Limb (tissue), 2 donors: ENCODE measurements around the gene RFESD.
"Not testable (repeated sequence)": the region's sequence is repeated elsewhere in the genome, so short reads cannot be mapped to it uniquely, and the experiment has no call there.

Source experiments
- DNase-seq, 2 donors: peaks; one replicate each; pipeline ENCODE4 v3.0.0-alpha.2; 2016; ENCODE audit errors: extremely low spot score in 2 of 2

The RFESD gene

DNA sequence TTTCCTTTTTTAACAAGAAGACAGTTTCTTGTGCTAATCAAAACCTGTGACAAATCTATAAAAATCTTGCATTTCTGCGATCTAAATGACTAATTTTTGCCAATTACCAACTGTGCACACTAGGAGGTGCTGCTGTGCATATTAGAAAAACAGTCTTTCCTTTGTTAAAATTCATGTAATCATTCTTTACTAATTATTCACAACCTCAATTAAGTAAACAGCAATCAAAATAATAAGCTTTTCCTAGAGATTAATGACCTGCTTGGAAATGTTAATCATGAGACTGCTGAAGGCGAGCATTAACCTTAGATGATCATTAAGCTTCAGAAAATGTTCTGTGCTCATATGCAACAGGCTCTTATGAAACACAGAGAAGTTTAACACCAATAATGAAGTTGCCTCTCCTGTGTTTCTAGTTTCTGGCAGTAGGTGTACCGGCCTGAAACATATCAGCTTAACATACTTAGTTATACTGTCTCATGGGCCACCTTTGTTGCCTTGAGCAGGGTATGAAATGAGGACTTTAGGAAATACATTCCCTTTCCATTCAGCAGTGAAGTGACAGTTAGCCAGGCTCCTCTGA, 17.7 kb downstream of the RFESD start:
- DNase-seq, result peak in 1 of 2 donors; percentile 61

DNA sequence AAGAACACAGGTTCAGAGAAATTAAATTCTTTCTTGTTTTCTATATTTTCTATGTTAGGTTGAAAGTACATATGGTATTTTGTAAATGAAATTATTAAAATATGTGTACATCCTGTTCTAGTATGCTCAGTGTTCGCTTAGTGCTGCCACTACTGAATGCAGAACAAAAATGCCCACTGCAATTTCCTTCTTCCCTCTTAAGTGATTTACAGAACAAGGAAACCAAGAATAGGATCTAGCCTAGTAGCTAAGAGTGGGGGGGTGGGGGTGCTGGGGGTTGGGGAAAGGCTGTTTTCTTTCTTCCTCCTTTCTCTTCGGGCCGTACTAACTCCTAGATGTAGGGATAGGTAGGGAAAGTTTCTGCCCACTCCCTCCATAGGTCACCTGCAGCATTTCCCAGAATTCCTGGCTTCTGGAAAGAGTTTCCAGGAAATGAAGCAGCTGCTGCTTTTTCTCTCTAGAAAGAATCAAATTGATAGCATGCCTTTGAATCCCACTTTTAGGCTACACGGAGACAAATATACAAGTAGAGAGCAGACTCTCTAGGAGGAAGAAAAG, 20.6 kb downstream of the RFESD start:
- no peak for DNase-seq

DNA sequence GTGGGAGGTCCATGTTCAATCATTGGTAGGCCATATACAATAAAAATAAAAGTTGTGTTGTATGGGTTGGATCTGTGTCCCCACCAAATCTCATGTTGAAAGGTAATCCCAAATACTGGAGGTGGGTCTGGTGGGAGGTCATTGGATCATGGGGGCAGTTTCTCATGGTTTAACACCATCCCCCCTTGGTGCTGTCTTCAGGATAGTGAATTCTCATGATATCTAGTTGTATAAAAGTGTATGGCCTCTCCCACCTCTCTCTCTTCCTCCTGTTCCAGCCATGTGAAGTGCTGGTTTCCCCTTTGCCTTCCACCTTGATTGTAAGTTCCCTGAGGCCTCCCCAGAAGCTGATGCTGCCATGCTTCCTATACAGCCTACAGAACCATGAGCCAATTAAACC, 21.1 kb downstream of the RFESD start:
- DNase-seq, result no peak

DNA sequence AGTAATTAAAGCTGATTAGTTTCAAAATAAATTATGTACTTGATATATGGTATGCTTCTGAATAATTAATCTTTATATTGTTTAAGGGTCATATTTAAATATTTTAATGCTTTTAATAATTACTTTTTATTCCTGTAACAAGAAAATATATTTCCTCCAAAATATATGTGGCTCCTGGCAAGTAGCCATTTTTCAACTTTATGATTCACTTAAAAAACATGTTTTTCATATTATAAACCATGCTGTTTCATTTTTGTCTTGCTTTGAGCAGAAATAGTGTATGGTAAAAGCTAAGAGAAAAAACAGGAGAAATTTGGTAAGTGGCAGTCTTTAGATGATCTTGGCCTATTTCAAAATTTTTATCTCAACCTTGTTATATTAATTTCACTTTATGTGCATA, 21.6 kb downstream of the RFESD start:
- no peak for DNase-seq

DNA sequence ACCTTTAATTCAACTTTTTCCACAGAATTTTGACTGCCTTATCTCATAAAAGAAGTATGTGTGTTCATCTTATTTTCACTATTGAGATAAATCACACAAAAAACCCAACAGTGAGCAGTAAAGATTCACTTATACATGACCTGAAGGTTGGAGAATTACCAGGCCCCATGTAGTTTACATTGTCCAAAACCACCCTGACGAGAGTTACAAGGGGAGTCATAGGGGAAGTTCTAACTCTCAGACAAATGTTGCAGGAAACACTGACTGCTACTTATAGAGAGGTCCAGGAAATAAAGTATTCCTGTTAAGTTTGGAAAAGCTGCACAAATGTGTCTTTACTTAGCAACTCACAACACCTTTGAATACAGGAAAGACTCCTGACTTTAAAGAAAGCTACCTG, 22.2 kb downstream of the RFESD start:
- DNase-seq, result no peak

DNA sequence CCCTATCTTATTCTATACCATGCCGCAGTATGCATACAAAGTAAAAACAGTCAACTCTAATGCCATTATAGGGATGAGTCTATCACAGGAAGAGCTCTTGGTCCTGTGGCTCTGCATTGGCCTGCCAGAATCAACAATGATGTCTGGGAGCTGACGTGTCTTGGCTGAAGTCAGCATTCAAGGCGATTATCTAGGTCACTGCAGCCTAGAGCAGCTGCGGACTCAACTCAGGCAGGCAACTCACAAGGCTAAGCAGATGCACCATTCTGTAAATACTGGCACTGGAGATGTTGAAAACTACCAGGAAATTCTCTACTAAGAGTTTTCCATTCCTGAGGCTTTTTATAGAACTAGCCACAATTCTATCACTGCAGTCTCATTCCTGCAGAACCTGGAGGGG, 23.0 kb downstream of the RFESD start:
- no peak for DNase-seq

DNA sequence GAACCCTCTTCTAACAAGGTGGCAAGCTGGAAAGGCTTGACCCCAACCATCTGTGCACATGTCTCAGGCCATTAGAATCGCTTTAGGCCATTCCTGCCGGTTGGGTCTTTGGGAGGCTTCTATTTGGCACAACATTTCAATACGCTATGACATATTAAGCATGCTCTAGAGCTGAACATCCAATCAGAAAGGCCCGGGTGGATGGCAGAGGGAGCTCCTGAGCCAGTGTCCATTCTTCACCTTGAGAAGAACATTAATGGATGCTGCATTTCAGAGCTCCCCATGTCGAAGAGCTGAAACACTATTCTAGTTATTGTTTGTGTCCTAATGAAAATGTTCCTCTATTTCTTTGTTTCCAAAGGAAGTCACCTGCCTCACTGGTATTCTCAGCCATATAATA, 23.4 kb downstream of the RFESD start:
- DNase-seq, result no peak

DNA sequence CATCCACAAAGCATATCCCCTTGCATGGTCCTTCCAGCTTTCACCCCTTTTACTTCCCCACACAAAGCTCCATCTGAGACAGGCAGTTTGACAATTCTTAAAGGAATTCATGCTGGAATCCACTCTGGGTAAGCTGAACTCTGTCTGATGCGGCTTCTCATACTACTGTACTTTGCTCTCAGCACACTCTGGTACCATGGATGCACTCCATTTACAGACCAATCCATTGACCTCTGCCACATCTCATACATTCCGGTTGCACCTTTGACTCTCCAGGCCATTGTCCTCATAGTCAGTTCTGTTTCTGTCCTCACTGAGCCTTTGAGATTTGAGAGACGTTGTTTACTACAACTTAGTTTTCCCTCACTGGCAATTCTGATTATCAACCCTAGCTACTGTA, 24.0 kb downstream of the RFESD start:
- DNase-seq, result no peak

DNA sequence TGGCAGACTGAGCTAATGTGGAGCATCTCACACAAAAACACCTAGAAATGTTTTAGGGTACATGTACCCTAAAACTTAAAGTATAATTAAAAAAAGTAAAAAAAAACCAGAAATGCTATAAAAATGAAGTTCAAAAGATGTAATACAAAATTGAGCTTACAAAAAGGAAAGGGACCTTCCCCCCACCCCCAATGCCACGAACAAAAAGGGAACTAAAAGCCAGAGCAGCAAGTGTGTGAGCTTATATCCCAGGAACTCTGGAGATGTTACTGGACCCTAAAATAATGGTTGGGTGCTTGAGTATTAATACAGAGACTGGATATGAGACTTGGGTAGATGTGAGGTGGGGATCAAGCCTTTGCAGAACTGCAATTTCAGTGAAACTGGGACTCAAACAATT, 25.2 kb downstream of the RFESD start:
- DNase-seq, result no peak

DNA sequence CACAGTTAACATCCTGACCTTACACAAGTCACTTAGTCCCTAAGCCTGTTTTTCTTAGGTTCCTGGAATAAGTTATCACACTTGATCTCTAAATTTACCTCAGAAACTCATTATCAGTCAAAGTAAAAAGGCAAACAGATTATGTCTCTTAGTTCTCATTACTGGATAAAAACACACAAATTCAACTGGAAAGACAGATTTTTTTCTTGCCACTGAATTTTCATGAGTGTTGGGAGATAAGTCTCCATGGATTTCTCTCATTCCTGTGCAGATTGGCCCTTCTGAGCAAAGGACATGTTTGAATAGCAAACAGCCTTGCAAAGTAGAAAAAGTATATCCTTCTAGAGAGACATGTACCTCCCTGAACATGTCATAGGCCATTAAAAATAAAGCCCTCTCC, 26.1 kb downstream of the RFESD start:
- DNase-seq, result no peak

DNA sequence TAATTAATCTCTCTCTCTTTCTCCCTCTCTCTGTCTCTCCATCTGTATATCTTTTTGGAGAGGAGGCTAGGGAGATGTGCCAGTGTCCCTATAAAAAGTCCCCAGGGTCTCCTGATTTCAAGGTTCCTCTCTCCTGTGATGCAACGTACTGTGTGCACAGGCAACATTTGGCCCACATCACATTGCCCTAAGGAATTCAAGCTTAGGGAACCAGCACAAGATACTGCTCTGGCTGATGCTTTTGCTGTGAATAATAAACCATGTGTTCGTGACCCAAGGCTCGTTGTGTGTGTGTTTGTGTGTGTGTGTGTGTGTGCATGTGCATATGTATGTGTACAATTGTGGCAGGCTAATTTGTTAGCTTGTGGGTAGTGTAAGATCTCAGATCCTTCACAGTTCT, 26.5 kb downstream of the RFESD start:
- DNase-seq, result no peak

DNA sequence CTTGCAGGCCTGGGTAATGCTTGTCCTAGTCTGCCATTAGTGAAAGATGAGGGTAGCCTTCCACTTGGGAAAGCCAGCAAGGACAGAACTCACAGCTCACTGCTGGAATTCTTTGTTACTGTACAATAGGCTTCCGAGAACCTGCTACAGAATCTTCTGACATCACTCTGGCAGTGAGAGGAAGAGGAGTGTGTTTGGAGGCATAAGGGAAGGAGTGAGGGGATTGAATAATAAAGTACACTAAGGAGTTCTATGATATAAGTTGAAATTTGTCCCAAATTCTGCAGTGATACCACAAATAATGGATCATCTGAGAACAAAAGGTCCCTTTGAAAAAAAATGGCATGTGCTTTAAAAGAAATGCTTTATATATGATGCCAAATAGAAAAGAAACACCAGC, 36.3 kb downstream of the RFESD start, which contains the start of gene SPATA9:
TSS of gene SPATA9 (minus strand) at position 101 of the 400 bp plus-strand sequence. CDS start 137 bp downstream, outside the sequence.
- no peak for DNase-seq

DNA sequence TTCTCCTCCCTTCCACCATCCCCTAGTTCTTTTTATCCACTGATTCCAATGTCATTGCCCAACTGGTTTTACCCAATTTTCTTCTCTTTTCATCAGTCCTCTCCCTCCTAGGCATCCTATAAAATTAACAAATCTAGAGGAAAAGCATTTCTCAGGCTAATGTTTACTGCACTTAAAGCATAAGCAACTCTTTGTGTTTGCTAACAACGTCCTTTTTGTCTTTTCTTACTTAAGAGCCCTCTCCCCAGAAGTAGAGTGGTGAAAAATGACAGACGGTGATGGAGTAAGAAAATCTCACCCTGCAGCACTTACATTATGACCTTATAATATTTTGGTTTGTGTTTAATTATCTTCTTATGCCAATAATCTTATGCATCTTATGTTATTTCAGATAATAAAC, 37.8 kb downstream of the RFESD start:
- no peak for DNase-seq

DNA sequence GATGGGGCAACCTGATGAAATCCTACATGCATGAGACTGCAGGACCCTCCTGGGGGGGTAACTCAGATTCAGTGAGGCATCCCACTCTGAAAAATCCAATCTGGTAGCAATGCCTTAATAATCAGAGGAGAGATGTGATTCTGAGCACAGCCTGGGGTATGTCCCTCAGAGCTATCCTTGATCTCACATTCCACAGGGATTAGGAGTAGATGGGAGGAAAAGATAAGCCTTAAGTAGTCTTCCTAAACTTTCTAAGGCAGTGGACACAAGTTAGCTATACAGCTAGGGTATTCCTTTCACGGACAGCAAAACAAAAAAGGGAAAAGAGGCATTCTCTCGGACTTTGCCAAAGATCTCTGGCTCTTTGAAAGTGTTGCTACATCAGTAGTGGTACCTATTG, 40.1 kb downstream of the RFESD start:
- DNase-seq, result no peak

DNA sequence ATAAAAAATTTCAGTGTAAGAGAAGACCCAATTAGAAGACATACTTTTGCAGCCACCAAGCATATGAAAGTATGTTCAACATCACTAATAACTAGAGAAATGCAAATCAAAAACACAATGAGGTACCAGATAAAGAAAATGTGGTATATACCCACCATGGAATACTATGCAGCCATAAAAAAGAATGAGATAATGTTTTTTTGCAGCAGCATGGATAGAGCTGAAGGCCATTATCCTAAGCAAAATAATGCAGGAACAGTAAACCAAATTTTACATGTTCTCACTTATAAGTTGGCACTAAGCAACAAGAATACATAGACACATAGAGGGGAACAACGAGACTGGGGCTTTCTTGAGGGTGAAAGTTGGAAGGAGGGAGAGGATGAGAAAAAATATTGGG, 43.1 kb downstream of the RFESD start:
- no peak for DNase-seq

DNA sequence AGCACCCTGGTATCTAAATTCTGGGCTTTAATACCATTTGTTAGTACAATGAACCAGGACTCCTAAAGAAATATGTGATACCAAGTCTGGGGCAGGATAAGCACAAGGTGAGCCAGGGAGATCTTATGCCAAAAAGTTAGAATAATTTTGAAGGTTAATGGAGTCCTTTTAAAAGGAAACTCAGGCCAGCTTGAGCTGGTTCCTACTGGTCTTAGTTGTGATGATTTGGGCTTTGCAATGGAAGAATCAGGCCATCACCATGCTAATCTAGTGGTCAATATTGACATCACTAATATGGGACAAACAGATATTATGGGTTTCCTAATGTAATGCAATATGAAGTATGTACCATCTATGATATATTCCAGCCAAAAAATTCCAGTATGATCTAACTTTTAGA, 43.8 kb downstream of the RFESD start:
- DNase-seq, result no peak

DNA sequence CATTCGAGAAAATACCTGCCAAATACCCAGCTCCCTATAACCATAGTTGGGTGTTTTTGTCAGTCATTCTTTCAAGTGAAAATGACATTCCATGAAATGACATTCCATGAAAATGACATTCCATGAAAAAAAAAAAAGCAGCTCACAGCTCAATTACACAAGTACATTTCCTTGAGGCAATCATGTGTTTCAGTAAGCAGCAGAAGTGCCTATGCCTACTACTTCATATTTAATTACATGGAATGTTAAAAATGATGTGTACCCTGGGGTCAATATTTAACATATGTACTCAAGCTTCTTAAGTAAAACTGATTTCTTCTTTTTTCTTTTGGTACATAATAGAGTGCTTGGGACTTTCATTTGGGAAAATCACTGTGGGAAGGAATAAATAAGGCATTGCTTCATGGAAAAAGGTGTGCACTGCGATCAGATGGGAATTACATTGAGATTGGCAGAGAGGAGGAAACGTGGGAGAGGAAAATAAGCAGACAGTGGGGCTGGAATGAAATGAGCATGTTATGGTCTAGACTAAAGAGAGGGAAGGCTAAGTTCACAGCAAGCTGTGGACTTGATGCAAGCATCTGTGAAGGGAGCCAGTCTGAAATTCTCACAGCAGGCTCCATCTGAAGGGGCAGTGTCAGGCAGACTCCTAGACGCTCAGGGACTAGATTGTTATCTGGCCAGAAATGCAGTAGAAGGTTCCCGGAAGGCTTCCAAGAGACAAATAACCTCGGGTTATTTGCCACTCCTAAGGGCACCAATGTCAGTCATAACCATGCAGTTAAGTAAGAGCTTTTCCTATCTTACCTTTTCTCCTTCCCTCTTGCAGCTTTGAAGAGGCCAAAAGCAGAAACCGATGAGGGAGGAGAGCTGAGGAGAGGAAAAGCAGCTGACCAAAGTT, 51.5 kb downstream of the RFESD start:
- DNase-seq, result no peak

DNA sequence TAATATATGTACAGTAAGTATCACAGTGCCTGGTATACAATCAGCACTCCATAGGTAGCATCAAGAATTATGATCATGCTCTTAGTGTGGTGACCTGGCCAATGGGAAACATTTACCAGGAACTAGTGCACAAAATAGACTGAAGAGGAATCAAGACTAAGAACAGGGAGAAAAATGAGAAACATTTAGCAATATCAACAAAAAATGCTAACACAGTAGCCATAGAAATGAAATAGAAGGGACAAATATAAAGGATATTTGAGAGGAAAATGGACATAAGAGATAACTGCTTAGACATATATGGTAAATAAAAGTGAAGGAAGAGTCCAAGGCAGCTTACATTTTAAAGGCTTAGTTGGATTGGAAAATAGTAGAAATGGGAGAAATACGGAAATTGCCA, 52.8 kb downstream of the RFESD start:
- no peak for DNase-seq

DNA sequence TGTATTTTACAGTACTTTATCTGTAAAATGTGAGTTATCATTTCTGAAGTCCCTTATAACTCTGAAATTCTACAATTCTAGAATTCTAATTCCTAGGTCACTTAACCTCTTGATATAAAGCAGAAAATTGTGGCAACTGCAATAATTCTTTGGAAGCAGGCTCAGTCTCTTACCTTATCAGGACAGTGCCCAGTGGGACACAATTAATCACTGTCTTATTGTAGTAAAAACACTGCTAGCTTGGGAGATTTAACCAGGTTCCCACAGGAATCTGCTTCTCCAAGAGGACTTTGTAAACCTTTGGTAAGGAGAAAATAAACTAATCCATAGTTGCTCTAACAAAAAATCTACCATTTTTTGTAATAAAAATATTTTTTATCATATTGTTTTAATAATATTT, 54.5 kb downstream of the RFESD start:
- DNase-seq, result no peak

DNA sequence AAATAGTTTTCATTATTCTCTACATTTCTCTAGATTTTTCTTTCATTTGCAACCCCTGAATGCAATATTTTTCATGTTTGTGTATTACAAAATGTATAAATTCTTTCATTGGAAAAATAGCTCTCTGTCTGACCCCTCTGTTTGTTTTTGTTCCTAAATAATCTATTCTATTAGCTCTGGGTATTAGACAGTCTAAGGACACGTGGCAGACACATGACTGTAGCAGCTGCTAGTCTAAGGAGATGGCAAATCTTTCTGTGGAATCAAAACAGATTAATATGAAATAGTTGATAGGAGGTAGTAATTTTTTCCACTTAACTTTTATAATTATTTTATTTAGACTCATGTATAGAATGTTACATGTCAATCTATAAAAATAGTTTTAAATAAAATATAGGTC, 57.6 kb downstream of the RFESD start:
- no peak for DNase-seq

DNA sequence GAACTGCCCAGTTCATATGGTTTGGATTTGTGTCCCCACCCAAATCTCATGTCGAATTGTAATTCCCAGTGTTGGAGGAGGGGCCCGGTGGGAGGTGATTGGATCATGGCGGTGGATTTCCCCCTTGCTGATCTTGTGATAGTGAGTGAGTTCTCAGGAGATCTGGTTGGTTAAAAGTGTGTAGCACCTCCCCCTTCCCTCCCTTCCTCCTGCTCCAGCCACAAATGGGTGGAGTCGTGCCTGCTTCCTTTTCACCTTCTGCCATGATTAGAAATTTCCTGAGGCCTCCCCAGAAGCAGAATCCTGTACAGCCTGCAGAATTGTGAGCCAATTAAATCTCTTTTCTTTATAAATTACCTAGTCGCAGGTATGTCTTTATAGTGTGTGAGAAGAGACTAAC, 59.6 kb downstream of the RFESD start:
- DNase-seq, result not testable (repeated sequence)

DNA sequence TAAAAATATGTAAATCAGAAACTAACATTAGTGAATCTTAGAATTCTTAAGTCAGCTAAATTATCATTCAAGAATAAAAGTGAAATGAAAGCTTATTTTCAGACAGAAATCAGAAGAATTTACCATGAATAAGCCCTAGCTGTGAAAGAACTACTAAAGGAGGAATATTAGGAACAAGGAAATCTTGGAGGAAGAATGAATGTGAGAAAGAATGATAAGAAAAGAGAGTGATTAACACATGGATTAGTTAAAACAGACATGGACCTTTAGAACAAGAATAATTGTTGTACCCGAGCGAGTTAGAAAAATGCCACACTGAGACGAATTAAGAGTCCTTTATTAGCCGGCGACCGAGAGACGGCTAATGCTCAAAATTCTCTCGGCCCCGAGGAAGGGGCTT, 60.5 kb downstream of the RFESD start:
- DNase-seq, result no peak
